Mucosa of rectum (tissue), 2 donors: ENCODE results near the gene PPM1M.

Source experiments
- H3K27ac ChIP-seq, 2 donors: one replicate each; pipeline ENCODE4 v1.7.0; 2013; ENCODE audit warnings: inconsistent platforms in 2 of 2, low read depth in 2 of 2, low read length in 2 of 2
- H3K27me3 ChIP-seq, 2 donors: one replicate each; pipeline ENCODE4 v1.7.0; 2013; ENCODE audit warnings: low read length in 2 of 2; ENCODE audit not compliant: control insufficient read depth in 2 of 2, insufficient read depth in 2 of 2
- H3K36me3 ChIP-seq, 2 donors: one replicate each; pipeline ENCODE4 v1.7.0; 2013; ENCODE audit warnings: low read length in 2 of 2; ENCODE audit not compliant: control insufficient read depth in 2 of 2, insufficient read depth in 2 of 2
- H3K4me1 ChIP-seq, 2 donors: one replicate each; pipeline ENCODE4 v1.7.0; 2013; ENCODE audit warnings: low read length in 2 of 2, mild to moderate bottlenecking in 1 of 2; ENCODE audit not compliant: control insufficient read depth in 2 of 2, insufficient read depth in 2 of 2
- H3K4me3 ChIP-seq, 2 donors: one replicate each; pipeline ENCODE4 v1.7.0; 2013; ENCODE audit warnings: low read length in 2 of 2
- H3K9ac ChIP-seq, 2 donors: one replicate each; pipeline ENCODE4 v1.7.0; 2013; ENCODE audit warnings: low read length in 2 of 2, low read depth in 1 of 2, mild to moderate bottlenecking in 1 of 2
- H3K9me3 ChIP-seq, 2 donors: one replicate each; pipeline ENCODE4 v1.7.0; 2013; ENCODE audit warnings: low read length in 2 of 2; ENCODE audit not compliant: control insufficient read depth in 2 of 2
- donor health status: healthy.
- donor health status: Normal muscosa, but diverticular disease.

Gene PPM1M

DNA sequence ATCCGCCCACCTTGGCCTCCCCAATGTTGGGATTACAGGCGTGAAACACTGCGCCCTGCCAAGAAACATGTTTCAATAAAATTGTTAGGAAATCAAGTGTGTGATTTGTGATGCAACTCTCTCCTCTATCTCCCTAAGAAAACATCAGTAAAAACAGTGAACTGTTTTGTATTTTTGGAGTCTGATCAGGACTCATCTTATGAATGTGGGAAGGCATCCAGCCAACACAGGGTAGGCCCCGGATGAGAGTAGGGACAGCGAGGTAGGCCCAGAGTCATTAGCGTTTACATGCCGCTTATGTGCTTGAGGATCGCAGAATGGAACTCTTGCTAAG lies 41.2 kb downstream of the PPM1M start:
- Histone ChIP-seq H3K4me1 (peaks cover 43 to 53% of the 10 kb centered on the region in 2 donors), H3K9me3 (no peaks in the 10 kb centered on the region), H3K4me3 (peak overlapping the region; percentile 96 to 98), H3K27ac (peak overlapping the region; percentile 100), H3K9ac (peak overlapping the region; percentile 97 to 100), H3K36me3 (peaks cover 0 to 5% of the 10 kb centered on the region in 2 donors), H3K27me3 (no peaks in the 10 kb centered on the region)

DNA sequence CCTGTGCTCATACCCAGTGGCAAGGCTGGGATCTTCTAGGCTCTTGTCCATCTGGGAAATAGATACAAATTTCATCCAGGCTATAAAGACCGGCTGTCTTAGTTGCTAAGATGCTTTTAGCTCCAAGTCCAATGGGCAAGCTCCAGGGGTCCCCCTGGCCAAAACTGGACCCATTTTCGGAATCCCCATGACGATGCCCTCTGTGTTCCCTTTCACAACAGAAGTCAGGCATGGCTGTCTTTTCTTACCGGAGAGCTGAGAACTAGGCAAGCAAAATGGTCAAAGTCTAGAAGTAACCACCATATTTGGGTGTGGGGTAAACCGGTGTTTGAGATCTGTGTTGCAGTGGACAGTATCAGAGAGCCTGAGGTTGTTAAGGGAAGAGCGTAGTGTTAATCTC lies 43.1 kb downstream of the PPM1M start:
- peak overlapping the region; percentile 53 to 98 for H3K4me3 ChIP-seq
- H3K27me3 ChIP-seq, result no peaks in the 10 kb centered on the region
- no peaks in the 10 kb centered on the region for H3K9me3 ChIP-seq
- peaks cover 12 to 22% of the 10 kb centered on the region in 2 donors for H3K36me3 ChIP-seq
- peak overlapping the region in 1 of 2 donors; percentile 97 for H3K9ac ChIP-seq
- peak overlapping the region; percentile 100 for H3K27ac ChIP-seq
- peaks cover 44 to 53% of the 10 kb centered on the region in 2 donors for H3K4me1 ChIP-seq

DNA sequence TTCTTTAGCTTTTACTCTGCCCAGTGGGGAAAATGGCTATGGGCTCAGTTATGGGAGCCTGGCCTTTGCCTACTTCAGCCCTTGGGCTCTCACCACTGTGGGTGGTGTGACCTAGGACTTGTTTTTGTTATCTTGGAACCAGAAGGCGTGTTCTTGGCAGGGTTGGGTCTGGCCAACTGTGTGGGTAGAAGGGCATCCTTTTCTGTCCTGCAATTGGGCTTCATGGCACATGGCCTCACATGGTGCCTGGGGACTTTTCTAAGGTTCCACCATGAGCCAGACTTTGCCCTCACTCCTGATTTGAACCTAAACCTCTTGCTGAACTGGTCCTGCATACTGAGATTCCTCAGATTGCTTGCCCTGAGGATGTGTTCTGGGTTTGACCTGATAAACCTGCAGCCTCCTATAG lies 43.8 kb downstream of the PPM1M start:
- no peaks in the 10 kb centered on the region for H3K27me3 ChIP-seq
- H3K4me1 ChIP-seq, result peaks cover 41 to 53% of the 10 kb centered on the region in 2 donors
- H3K36me3 ChIP-seq, result peaks cover 12 to 26% of the 10 kb centered on the region in 2 donors
- peak overlapping the region; percentile 100 for H3K27ac ChIP-seq
- peak overlapping the region in 1 of 2 donors; percentile 53 for H3K4me3 ChIP-seq
- peak overlapping the region in 1 of 2 donors; percentile 3 for H3K9ac ChIP-seq
- H3K9me3 ChIP-seq, result no peaks in the 10 kb centered on the region

DNA sequence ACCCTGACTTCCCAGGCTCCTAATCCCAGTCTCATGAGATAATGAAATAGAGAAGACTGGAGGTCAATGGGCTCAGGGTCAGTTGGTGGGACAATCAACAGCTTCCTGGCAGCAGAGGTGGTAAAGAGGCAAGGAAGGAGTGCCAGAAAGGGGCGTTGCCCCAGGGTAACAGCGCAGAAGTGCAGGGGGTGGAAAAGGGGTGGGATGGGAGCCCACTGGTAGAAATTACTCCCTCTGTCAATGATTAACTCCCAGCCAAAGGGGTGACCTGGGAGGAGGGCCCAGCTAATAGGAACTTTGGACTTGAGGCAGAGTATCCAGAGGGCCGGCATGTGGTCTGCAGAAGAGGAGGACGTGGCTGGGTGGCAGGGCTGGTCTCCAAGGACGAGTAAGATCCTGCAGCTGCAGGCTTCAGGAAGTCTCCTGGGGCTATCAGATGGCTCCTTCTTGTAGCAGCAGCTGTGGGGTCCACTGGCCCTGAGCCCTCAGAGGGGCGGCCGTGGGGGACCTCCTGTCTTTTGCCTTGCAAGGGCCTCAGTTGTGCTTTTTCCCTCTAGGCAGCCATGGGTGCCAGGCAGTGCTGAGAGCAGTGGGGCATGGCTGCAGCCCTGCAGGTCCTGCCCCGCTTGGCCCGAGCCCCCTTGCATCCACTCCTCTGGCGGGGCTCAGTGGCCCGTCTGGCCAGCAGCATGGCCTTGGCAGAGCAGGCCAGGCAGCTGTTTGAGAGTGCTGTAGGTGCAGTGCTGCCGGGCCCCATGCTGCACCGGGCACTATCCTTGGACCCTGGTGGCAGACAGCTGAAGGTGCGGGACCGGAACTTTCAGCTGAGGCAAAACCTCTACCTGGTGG lies 44.4 kb downstream of the PPM1M start:
- H3K27me3 ChIP-seq, result no peaks in the 10 kb centered on the region
- no peaks in the 10 kb centered on the region for H3K9me3 ChIP-seq
- H3K9ac ChIP-seq, result peak overlapping the region; percentile 21 to 52
- H3K4me3 ChIP-seq, result peak overlapping the region; percentile 38 to 53
- H3K36me3 ChIP-seq, result peaks cover 12 to 32% of the 10 kb centered on the region in 2 donors
- peaks cover 41 to 47% of the 10 kb centered on the region in 2 donors for H3K4me1 ChIP-seq
- peak overlapping the region; percentile 100 for H3K27ac ChIP-seq

DNA sequence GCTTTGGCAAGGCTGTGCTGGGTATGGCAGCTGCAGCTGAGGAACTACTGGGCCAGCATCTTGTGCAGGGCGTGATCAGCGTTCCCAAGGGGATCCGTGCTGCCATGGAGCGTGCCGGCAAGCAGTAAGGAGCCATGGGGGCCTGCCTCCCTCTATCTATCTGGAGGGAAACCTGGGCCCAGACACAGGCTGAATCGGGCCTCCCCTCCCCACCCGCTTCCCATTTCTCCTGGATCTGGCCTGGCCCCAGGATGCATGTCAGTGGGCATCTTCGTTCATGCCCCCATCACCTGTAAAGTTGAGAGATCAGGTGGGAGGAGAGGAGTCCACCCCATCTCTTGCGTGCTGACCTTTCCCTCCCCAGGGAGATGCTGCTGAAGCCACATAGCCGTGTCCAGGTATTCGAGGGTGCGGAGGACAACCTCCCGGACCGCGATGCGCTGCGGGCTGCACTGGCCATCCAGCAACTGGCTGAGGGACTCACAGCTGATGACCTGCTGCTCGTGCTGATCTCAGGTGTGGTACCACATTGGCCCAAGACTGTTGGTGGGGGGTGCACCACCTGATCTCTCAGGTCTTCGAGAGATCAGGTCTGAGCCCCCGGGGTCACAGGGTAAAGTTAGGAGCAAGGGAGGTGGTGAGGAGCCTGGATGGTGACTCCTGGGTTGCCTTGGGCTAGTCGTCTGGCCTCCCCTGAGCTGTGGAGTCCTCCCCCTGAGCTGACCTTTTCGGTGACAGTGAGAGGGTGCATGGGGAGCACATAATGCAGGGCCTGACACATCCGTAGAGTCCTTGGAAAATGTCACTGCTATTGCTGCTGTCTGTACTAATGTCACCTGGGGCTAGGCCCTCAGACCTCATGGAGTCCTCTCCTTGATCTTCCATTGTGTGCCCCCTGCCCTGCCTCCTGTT lies 45.3 kb downstream of the PPM1M start:
- Histone ChIP-seq H3K4me1 (peaks cover 39 to 41% of the 10 kb centered on the region in 2 donors), H3K27ac (peak overlapping the region in 1 of 2 donors; percentile 100), H3K4me3 (peak overlapping the region; percentile 38 to 53), H3K9me3 (no peaks in the 10 kb centered on the region), H3K27me3 (no peaks in the 10 kb centered on the region), H3K36me3 (peaks cover 12 to 36% of the 10 kb centered on the region in 2 donors), H3K9ac (peak overlapping the region; percentile 21 to 52)

- Histone ChIP-seq H3K9ac (no peak overlapping the region), H3K36me3 (peaks cover 12 to 36% of the 10 kb centered on the region in 2 donors), H3K9me3 (no peaks in the 10 kb centered on the region), H3K4me3 (peak overlapping the region in 1 of 2 donors; percentile 53), H3K4me1 (peaks cover 38 to 41% of the 10 kb centered on the region in 2 donors), H3K27me3 (no peaks in the 10 kb centered on the region), H3K27ac (no peak overlapping the region)
Measured at GRCh38 chr3:52291508-52292181, 46.1 kb downstream of the PPM1M start.

DNA sequence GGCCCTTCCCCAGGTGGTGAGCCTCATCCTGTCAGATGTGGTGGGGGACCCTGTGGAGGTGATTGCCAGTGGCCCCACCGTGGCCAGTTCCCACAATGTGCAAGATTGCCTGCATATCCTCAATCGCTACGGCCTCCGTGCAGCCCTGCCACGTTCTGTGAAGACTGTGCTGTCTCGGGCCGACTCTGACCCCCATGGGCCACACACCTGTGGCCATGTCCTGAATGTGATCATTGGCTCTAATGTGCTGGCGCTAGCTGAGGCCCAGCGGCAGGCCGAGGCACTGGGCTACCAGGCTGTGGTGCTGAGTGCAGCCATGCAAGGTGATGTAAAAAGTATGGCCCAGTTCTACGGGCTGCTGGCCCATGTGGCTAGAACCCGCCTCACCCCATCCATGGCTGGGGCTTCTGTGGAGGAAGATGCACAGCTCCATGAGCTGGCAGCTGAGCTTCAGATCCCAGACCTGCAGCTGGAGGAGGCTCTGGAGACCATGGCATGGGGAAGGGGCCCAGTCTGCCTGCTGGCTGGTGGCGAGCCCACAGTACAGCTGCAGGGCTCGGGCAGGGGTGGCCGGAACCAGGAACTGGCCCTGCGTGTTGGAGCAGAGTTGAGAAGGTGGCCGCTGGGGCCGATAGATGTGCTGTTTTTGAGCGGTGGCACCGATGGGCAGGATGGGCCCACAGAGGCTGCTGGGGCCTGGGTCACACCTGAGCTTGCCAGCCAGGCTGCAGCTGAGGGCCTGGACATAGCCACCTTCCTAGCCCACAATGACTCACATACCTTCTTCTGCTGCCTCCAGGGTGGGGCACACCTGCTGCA lies 46.9 kb downstream of the PPM1M start:
- H3K9ac ChIP-seq, result no peak overlapping the region
- no peak overlapping the region for H3K4me3 ChIP-seq
- H3K4me1 ChIP-seq, result peaks cover 30 to 36% of the 10 kb centered on the region in 2 donors
- no peak overlapping the region for H3K27ac ChIP-seq
- H3K27me3 ChIP-seq, result no peaks in the 10 kb centered on the region
- H3K36me3 ChIP-seq, result peaks cover 12 to 36% of the 10 kb centered on the region in 2 donors
- no peaks in the 10 kb centered on the region for H3K9me3 ChIP-seq

DNA sequence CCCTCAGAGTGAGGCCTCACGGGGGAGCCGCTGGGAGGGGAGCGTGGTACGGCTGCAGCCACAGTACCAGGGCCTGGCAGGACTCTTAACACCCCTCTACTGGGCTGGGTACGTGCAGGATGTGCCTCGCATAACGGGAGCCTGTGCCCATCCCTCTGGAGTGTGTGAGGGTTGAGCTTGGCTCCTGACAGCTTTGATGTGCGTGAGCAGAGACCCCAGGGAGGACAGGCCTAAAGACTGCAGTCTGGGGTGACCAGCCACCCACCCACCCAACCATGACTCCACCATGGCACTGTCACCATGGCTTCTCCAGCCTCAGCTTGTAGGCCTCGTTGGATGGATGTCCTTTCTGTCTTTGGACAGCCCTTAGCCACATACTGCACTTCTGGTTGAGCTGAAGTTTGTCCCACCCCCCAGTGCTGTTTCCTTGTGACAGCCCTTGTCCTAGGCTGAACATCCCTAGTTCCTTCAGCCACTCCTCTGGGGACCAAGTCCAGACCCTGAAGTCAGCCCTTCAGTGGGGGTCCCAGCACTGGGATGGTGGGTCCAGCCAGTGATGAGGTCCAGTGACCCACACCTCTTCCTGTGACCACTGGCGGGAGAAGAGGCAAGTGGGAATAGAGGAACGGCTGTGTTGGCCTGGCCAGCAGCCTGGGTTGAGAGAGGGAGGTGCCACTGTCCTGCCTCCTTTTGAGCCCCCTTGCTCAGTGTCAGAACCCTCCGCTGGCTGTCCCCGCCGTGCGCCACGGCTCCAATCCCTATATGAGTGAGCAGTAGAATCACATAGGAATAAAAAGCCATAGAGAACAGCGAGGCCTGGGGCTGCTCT lies 48.1 kb downstream of the PPM1M start:
- H3K27ac ChIP-seq, result no peak overlapping the region
- H3K9ac ChIP-seq, result no peak overlapping the region
- no peaks in the 10 kb centered on the region for H3K27me3 ChIP-seq
- H3K4me3 ChIP-seq, result no peak overlapping the region
- peaks cover 12 to 36% of the 10 kb centered on the region in 2 donors for H3K36me3 ChIP-seq
- no peaks in the 10 kb centered on the region for H3K9me3 ChIP-seq
- peaks cover 26 to 31% of the 10 kb centered on the region in 2 donors for H3K4me1 ChIP-seq
